ENCODE data around the gene SEC31A.
"Not testable (repeated sequence)": the region's sequence is repeated elsewhere in the genome, so short reads cannot be mapped to it uniquely, and the experiment has no call there.

The SEC31A gene

GRCh38 chr4:82823062-82823461, 67.9 kb downstream of the SEC31A start:
- no peak for DNase-seq

DNA sequence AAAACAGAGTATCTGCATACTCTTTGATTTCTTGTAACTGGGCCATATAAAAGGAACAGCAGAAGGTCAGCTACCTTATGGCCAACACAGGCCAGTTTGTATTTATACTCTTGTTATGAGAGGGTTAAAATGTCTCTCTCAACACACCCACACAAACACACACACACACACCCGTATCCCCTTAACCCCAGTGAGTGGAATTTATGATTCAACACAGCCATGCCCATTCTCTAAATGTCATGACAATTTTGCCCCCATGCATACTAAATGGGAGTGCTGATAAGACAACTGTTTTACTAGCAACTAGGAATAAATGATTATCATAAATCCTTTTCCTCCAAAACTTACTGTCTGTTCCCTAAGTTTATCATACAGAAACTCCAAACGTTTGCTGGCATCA, 70.3 kb downstream of the SEC31A start:
- DNase-seq: no peak

DNA sequence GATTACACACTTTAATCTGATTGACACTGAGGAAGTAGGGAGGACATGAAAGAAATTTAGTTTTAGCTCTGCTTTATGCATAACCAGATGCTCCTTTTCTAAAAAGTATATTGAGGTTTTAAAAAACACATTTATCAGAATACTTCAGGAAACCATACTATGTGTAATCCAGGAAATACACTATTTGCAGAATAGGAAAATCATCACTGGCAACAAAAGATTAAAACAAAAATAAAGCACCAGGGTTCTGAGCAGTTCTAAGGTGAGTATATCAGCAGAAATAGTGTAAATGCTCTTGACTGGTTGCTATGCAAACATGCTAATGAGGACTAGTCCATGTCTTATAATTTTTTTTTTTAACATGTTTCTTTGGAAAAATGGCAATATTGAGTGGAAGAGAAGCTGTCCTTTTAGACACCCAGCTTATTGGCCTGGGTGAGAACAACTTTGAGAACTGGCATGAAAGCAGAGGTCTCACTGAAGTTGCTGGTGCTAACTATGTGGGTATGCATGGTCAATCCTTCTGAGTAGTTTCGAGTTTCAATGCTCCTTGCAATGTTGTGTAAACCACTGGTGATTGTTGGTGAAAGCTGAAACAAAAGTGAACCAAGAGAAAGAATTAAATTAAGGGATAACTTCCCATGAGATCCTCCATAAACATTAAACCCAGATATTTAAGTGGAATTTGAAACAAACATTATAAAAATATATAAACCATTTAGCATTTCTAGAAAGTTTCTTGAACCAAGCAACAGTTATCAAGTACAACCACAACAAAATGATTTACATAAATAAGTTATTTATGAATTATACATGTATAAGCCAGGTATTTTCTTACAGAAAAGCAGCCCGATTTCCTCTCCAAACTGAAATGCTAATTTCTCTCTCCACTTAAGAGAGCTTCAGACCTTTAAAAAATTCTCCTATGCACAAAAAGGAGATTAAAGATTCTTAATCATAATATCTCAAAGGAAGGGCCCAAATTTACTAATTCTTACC, 72.0 kb downstream of the SEC31A start:
- no peak for DNase-seq

DNA sequence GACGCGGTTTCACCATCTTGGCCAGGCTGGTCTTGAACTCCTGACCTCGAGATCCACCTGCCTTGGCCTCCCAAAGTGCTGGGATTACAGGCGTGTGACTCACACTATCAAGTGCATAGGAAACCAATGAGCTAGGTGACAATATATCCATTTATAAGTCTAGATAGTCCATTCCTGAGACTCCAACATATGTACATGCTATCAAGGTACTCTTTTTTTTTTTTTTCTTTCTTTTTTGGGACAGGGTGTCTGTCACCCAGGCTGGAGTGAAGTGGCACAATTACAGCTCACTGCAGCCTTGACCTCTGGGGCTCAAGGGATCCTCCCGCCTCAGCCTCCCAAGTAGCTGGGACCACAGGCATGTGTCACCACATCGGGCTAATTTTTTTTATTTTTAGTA, 74.1 kb downstream of the SEC31A start:
- not testable (repeated sequence) for DNase-seq

GRCh38 chr4:82814034-82814433, 76.9 kb downstream of the SEC31A start:
- no peak for DNase-seq

DNA sequence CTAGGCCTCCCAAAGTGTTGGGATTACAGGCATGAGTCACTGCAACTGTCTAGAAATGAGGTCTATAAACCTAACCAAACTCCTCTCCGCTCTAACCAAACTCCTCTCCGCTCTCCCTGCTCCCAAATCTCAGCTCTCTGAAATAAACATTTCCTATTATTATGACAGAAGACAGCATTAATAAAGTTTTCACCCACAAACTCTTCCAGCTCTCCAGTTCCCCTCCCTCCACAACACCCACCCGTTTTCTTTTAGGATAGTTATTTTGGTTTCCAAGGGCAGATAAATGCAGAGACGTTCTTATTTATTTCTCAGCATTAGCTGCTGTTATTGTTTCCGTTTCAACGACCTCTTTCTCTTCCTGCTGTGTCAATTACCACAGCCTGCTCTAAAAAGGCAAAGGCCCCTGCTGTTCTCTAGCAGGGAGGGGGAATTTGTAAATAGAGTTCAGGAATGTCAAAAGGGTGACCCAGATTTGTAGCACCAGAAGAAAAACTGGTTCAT, 79.1 kb downstream of the SEC31A start:
- no peak for DNase-seq

DNA sequence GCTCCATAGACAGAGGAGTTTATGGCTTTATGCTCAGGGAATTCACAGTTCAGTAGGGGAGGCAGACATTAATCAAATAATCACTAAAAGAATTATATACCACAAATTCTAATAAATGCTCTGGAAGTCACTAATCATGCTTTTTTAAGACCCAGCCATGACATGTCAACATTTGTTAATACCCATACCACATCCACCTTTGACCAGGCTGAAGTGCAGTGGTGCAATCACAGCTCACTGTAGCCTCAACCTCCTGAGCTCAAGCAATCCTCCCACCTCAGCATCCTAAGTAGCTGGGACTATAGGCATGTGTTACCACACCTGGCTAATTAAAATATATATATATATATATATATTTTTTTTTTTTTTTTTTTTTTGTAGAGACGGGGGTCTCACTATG, 79.6 kb downstream of the SEC31A start:
- DNase-seq: no peak

DNA sequence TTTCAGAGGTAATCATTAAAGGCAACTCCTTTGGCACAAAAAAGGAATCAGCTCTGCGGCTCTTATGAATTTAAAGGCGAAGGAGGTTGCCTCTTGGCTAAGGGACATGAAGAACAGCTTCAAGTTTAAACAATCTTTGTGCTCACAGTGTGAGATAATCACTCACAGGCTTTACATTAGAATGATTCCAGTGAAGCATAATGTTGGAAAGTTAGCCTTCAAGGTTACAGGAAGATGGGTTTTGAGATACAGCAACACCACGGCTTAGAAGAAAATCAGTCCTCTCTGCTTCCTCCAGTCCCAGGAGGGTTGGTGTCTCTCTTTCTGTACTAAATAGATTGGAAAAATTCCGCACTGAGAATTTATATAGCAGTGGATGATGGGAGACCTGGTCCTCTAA, 80.8 kb downstream of the SEC31A start:
- no peak for DNase-seq

- DNase-seq: no peak
These were observed 81.3 kb downstream of the SEC31A start for GRCh38 chr4:82809619-82810018.

DNA sequence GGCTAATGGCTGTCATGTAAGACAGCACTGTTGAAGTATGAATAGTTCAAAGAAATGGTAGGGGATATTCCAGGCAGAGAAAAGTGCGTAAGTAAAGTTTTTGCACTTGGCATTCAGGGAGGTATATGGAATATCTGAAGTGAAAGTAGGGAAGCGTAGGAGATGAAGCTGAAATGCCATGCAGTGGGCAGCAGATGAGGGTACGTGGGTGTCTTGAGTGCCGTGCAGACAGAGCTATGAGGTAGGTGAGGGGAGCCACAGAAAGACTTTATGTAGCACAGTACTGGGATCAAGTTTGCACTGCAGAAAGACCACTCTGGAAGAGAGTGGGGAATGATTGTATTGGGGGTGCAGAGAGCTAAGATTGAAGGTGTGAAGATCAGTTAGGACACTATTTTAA, 87.2 kb downstream of the SEC31A start:
- no peak for DNase-seq

GRCh38 chr4:82802911-82803310, 88.0 kb downstream of the SEC31A start:
- DNase-seq: peak; percentile 36

- no peak for DNase-seq
These were observed 88.9 kb downstream of the SEC31A start for GRCh38 chr4:82801910-82802521.

DNA sequence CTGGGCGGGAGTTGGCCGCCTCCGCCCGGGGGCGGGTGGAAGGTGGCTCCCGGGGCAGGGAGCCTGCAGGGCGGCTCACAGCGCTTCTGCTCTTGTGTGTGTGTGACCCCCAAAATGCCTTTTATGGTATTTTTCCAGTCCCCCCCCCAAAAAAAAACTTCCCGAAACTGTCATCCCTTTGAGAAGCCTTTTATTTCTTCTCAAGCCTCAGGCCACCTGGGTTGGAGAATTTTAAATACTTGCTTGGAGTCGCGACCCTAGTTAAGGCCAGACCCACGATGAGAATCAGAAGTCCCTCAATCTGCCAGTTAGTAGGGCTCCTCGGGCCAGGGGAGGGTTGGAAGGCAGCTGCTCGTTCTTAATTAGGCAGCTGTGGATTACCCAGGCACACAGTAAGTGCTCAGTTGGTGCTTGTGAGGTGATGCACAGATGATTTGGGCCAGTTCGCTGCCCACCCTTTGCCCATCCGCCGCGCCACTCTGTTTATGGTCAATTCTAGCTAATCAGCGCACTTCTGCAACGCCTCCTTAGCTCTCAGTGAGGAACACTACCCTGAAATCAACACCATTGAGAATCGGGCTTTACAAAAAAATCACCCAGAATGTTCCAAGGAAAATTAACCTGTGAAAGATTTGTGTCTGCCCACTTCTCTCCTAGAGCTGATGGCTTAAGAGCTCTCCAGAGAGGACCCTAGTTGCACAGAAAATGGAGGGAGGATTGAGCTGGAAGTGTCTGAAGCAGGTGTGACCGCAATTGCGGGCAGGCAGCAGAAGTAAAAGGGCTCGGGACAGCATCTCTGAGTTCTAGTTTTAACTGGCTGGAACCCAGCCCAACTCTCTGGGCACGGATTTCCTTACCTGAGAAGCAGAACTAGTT, 91.7 kb downstream of the SEC31A start:
- no peak for DNase-seq

DNA sequence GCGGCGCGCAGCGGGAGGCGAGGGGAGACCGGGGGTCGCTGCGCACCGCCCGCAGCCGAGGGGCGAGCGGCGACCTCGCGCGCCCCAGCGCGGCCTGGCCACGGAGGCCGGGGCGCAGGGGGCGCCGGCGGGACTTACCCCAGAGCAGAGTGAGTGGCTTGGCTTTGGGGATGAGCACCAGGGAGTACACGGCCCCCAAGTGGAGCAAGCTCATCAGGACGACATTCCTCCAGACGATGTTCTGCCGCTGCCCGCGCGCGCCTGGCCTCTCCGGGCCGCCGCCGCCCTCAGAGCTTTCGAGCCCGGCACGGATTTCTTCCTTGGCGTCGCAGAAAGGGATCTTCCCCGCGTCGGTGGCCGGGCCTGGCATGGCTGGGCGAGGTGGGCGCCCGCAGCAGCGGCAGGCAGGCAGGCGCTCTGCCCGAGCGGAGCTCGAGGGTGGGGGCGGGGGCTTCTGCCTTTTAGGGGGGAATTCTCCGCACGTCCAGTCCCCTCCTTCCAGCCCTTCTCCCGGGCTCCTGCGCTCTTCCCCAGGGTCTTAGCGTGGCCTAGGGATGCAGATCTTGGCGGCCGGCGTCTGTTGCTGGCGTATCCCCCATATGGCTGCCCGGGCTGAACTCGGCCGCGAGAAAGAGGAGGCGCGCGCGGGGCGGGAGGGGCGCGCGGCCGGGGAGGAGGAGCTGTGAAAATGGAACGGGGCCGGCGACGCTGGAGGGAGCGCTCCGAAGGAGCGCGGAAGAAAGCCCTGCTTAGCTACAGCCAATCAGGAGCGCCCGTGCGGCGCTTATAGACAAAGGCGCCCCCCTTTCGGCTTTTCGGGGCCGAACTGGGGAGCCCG, 92.6 kb downstream of the SEC31A start, which contains the start of gene SCD5:
Gene SCD5, minus strand, starts transcription at position 629 of the 838 bp plus-strand sequence. Its CDS starts 259 bp downstream, at position 370.
- peak; percentile 89 for DNase-seq

- DNase-seq: no peak
These were observed 93.4 kb downstream of the SEC31A start for GRCh38 chr4:82797405-82798111.

DNA sequence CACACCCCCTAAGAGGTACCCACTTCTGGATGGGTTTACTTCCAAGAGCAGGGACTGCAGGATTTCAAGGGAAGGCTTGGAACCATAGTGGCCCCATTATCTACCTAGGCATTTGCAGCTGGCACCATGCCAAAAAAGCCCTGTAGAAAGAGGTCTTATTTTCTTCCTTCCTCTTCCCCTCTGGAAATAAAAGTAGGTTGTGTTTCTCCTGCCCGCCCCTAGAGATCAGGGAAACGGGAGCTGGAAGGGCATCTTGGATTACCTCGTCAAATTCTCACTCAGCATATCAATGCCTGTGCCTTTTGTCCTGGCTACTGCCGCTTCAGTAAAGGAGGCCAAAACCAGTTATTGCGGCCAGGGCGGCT, 93.9 kb downstream of the SEC31A start:
- DNase-seq: no peak

GRCh38 chr4:82792912-82793649, 97.9 kb downstream of the SEC31A start:
- no peak for DNase-seq

DNA sequence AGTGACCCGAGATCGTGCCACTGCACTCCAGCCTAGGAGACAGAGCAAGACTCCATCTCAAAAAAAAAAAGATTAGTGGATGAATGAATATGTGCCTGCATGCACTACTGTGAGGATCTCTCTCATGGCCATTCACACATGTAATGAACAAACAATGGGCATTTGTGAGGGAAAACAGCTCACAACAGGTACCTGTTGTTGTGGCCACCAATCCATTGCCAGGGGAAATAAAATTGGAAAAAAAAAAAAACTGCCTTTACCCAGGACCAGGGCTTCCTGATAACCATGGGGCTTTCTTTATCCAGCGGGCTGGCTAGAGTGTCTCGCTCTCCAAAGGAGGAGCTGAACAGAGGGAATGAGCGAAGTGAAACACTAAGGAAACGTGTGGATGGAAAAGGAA, 99.8 kb downstream of the SEC31A start:
- no peak for DNase-seq

DNA sequence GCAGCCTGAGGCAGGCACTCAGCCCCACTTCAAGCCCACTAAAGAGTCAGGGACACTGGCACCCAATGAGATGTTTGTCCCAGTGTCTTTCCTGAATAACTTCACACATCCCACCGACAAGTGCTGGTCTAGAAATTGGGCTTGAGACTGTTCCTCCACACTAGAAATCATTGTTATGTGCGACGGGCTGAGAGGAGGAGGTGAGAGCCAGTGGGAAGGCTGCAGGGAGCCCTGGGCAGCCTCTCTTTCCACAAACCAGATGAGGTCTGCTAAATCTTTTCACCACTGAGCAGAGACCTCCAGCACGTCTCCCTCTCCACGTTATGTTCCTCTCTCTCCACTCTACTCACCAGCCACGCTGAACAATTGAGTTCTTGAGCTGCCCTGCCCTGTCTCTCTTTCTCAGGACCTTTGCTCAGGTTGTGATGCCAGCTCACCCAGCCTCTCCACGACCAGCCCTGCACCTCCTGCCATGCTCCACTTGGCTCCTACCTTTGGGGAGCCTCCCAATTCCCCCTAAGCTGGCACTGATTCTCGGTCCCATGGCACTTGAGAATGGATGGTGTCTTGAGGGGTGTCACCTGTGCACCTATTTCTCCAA, 100.8 kb downstream of the SEC31A start:
- DNase-seq: no peak

All from hematopoietic multipotent progenitor cell treated with erythropoietin and hydrocortisone succinate and interleukin-3 and kit ligand, for 6 days (in vitro differentiated cells).